HG03159 (cell line): ENCODE results near the gene CNPPD1.

Source experiments
- ATAC-seq: cut with Tn5 transposase; IDR thresholded peaks from one replicate; pipeline ENCODE4 v1.9.1; 2021; ENCODE audit warnings: mild to moderate bottlenecking, moderate library complexity; ENCODE audit not compliant: unreplicated experiment

Gene CNPPD1

GRCh38 chr2:219163156-219163555 lies 13.6 kb downstream of the CNPPD1 start:
- ATAC-seq = no peak

DNA sequence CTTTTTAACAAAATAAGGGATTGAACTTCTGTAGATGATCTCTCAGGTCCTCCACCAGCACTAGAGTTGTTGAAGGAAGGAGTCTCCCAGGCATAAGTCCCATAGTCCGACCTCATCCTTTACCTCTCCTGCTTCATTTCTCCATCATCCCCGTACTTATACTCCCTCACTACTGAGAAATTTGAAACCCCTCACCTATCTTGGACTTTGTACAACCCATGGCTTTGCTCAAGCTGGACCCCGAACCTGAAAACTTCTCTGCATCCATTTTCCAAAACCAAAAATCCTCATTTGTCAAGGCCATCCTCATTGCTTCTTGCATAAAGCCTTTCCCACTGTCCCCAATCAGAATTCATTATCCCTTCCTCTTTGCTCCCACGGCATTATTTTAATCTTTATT lies 15.6 kb downstream of the CNPPD1 start:
- ATAC-seq = no peak

GRCh38 chr2:219160186-219161017 lies 16.3 kb downstream of the CNPPD1 start, which contains the start of gene NHEJ1:
TSS of gene NHEJ1 (minus strand) at chr2:219160815. CDS start at chr2:219158362, 2,453 bp downstream.
- ATAC-seq = peak; percentile 92

DNA sequence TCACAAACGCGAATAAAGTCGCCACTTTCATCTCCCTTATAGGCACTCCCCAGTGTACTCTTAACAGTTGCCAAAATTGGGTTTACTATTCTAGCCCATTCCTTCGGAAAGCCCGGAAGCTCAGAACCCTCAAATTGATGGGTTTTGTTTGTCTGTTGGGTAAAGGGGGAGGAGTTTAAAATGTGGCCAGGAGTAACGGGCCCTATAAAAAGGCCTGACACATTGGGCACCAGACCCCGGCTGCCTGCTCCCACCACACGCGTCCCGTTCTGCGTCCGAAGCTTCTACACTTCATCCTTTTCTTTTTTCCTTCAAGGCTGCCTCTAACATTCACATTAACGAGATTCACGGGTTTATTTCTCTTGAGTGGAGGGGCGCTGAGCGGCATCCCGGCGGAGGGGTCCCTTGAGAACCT lies 16.9 kb downstream of the CNPPD1 start:
- peak; percentile 8 for ATAC-seq

GRCh38 chr2:219158586-219158985 lies 18.1 kb downstream of the CNPPD1 start:
- no peak for ATAC-seq

DNA sequence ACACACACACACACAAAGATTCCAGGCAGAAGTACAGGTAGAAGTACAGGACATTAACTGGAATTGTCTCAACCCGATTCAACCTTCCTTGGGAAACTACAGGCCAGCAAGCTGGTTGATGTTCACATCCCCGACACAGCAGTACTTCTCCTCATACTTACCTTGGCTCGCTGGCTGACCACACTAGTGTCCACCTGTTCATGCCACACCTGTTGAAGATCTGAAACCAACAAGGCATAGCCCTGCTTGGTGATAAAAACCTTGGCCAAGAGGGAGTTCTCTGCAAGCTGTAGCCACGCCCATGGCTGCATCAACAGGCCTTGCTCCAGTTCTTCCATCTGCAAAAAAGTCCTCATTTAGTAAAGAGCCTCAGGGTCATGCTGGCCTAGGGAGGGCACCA lies 18.7 kb downstream of the CNPPD1 start:
- ATAC-seq = no peak

DNA sequence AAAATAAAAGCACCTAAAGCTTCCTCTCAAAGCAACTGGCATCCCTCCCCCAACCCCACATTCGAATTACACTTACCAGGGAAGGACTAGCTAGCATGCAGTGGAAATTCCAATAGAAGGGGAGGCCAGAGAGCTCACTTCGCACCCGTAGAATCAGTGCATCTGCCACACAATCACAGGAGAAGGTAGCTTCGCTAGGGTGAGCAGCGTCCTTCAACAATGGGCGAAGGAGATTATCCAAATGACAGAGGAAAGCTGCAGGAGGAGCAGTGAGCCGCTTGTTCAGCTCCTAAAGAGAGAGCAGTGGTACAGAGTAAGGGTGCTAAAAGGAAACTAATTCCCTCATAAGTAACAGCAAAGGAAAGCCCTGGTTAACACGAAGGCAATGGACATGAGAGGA lies 19.3 kb downstream of the CNPPD1 start:
- no peak for ATAC-seq

DNA sequence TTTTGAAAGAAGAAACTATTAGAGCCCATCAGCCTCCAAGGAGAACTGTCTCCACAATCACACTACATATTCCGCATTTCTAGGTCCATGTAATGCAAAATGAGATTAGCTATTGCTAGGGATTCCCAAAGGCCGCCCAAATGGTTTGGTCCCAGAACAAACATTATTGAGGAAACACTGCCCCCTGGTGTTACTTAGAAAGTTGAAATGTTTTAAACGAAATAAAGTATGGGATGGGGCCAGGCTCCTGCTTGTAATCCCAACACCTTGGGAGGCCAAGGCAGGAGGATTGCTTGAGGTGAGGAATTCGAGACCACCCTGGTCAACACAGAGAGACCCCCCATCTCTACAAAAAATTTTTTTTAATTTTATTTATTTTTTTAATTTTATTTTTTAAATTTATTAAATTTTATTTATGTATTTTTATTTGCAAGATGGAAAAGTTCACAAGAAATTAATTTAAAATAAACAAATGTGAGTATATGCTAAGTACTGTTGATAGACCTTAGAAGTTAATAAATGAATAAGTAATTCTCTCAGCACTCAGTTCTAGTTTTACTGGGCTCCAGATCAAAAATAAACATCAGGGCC lies 21.6 kb downstream of the CNPPD1 start:
- ATAC-seq = no peak

DNA sequence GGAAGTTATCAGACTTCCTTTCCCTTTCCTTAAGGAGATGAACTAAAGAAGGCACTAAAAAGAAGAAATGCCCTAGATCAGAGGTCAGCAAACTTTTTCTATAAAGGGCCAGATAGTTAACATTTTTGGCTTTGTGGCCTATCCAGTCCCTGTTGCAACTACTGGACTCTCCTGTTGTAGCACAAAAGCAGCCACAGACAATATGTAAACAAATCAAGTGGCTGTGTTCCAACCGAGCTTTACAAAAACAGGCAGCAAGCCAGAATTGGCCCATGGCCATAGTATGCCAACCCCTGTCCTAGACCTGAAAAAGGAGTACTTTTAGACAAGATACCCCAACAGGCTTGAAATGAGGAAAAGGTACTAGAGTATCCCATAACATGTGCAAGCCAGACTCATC lies 27.1 kb downstream of the CNPPD1 start:
- ATAC-seq = no peak

DNA sequence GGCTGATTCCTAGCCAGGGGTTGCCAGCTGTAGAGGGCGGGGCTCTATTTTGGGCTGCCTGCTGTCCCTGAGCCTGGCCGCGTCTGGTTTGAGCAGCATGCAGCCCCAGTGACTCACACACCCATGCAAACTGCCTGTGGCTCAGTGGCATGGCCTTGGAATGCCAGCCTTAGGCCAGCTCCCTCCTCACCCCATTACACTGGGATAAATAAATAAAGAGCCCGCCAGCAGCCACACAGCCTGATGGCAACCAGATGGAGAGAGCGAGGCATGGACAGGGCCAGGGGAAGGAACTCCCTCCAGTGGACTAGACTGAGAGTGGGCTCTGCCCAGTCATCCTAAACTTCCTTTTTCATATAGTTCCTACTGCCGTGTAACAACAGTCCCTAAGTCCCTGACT lies 34.4 kb downstream of the CNPPD1 start:
- no peak for ATAC-seq

GRCh38 chr2:219140722-219141121 lies 36.0 kb downstream of the CNPPD1 start:
- no peak for ATAC-seq

- no peak for ATAC-seq
These were observed 42.7 kb downstream of the CNPPD1 start for GRCh38 chr2:219133976-219134375.

- ATAC-seq = no peak
These were observed 45.0 kb downstream of the CNPPD1 start for GRCh38 chr2:219131744-219132143.

- ATAC-seq = no peak
These were observed 45.4 kb downstream of the CNPPD1 start for GRCh38 chr2:219131327-219131726.

DNA sequence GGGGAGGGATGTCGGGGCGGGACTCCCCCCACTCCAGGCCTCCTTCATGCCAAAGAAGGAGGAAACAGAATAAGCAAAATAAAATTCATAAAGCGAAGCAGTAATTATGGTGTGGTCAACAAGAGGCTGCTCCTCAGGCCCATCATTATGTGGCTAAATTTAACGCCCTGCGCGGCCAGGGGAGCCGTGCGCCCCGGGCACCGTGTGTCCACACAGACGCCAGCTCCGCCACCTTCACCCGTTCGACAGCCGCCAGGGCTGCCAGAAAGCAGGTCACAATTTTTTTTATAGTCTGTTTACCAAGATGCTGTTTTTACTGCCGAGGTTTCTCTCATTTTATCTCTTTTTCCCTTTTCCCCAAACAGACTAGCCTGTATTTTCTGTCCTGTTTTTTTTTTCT lies 47.1 kb downstream of the CNPPD1 start:
- ATAC-seq = no peak

GRCh38 chr2:219128396-219128795 lies 48.3 kb downstream of the CNPPD1 start:
- no peak for ATAC-seq

GRCh38 chr2:219127037-219127635 lies 49.6 kb downstream of the CNPPD1 start:
- ATAC-seq = no peak

- no peak for ATAC-seq
These were observed 50.2 kb downstream of the CNPPD1 start for GRCh38 chr2:219126555-219126954.

DNA sequence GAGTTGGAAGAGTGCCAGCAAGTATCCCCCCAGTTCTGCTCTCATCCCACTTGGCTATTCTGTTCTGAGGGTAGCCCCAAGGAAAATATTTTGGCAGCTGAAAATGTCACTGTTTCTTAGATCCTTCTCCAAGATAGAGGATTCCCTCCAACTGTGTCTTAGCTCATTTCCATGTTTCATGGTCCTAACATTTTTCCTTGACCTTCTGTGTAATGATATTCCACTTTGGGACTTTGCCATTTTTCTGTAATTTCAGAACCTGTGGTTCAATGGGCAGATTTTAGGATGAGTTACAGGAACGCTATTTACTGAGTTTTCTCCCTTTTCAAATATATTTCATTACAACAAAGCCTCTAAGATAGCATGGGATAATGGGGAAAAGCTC lies 50.8 kb downstream of the CNPPD1 start:
- ATAC-seq = no peak

- ATAC-seq = no peak
These were observed 51.4 kb downstream of the CNPPD1 start for GRCh38 chr2:219125225-219125885.

GRCh38 chr2:219124381-219125110 lies 52.2 kb downstream of the CNPPD1 start:
- no peak for ATAC-seq
